Occipital lobe (tissue), 2 donors: ENCODE data around the gene CENPO. TPM values are rescaled to one million over a fixed set of nuclear protein-coding genes. Genes with fewer than 3 reads are reported as not detected.

Source experiments
- DNase-seq: peaks from one replicate; lab custom pipeline; 2025; lab: John Stamatoyannopoulos, UW
- total RNA-seq: library from RNA; depleted of rRNA; stranded (reverse); fragments of >200 nt; gene quantifications from one replicate; pipeline ENCODE4 v1.2.3, GENCODE V29; 2014

CENPO gene
- total RNA-seq, 1 donor from 2014 or later: 9.7 TPM

- DNase-seq: no peak
Measured at GRCh38 chr2:24858996-24859395, 65.8 kb downstream of the CENPO start.

- no peak for DNase-seq
Measured at GRCh38 chr2:24859968-24860600, 66.9 kb downstream of the CENPO start.

GRCh38 chr2:24860631-24861030 is 67.4 kb downstream of the CENPO start:
- no peak for DNase-seq

- no peak for DNase-seq
Measured at GRCh38 chr2:24861500-24861899, 68.3 kb downstream of the CENPO start.

GRCh38 chr2:24863641-24864040 is 70.4 kb downstream of the CENPO start:
- no peak for DNase-seq

- DNase-seq: no peak
Measured at GRCh38 chr2:24866946-24867345, 73.7 kb downstream of the CENPO start.

GRCh38 chr2:24870440-24870839 is 77.2 kb downstream of the CENPO start:
- DNase-seq: no peak

- no peak for DNase-seq
Measured at GRCh38 chr2:24870891-24871705, 77.9 kb downstream of the CENPO start.

GRCh38 chr2:24871852-24872333 is 78.7 kb downstream of the CENPO start:
- DNase-seq: no peak

Other genes starting within 250 kb of the CENPO start
- 31.5 TPM for gene PTRHD1, start within 50 bp of the CENPO start, total RNA-seq
- gene ADCY3, start 126.8 kb downstream of the CENPO start, total RNA-seq: 22.5 TPM
- gene DNAJC27, start 178.5 kb downstream of the CENPO start, total RNA-seq: 14.3 TPM
- gene EFR3B, start 248.7 kb downstream of the CENPO start, total RNA-seq: 47.1 TPM